T-helper 2 cell treated with Interferon-gamma antibody and Interleukin-4, amounts not matched to agents 5 μg/mL and 100 μg/mL, for 36 hours (primary cell): ENCODE data around the gene ANXA4.

Source experiments
- DNase-seq: peaks from one replicate; pipeline ENCODE4 v3.0.0; 2021; ENCODE audit warnings: low spot score
- H3K27ac Mint-ChIP-seq: one replicate; pipeline ENCODE4 v1.8.0; 2021; ENCODE audit warnings: mild to moderate bottlenecking, mixed read lengths
- H3K27me3 Mint-ChIP-seq: one replicate; pipeline ENCODE4 v1.8.0; 2021; ENCODE audit warnings: low read depth, mixed read lengths
- H3K36me3 Mint-ChIP-seq: one replicate; pipeline ENCODE4 v1.8.0; 2021; ENCODE audit warnings: low read depth, mixed read lengths
- H3K4me1 Mint-ChIP-seq: one replicate; pipeline ENCODE4 v1.8.0; 2021; ENCODE audit warnings: low read depth, mixed read lengths
- H3K4me3 Mint-ChIP-seq: one replicate; pipeline ENCODE4 v1.8.0; 2022; ENCODE audit warnings: mild to moderate bottlenecking, moderate library complexity, mixed read lengths
- H3K9me3 Mint-ChIP-seq: one replicate; pipeline ENCODE4 v1.8.0; 2021; ENCODE audit warnings: mixed read lengths

Gene ANXA4

GRCh38 chr2:69741575-69742321, at the start of gene ANXA4:
ANXA4 (plus strand) TSS chr2:69742134; CDS start chr2:69781566, 39,432 bp downstream.
- H3K27me3 Mint-ChIP-seq = peaks cover 10% of the 10 kb centered on the region
- H3K4me3 Mint-ChIP-seq = peak within 1 kb of the TSS; percentile 98
- H3K36me3 Mint-ChIP-seq = no peaks in the 10 kb centered on the region
- peaks cover 22% of the 10 kb centered on the region for H3K4me1 Mint-ChIP-seq
- H3K27ac Mint-ChIP-seq = peak within 1 kb of the TSS; percentile 94
- H3K9me3 Mint-ChIP-seq = no peaks in the 10 kb centered on the region
- DNase-seq = peak; percentile 69

- Mint-ChIP-seq H3K9me3 (no peaks in the 10 kb centered on the region), H3K4me1 (peaks cover 67% of the 10 kb centered on the region), H3K36me3 (peaks cover 4% of the 10 kb centered on the region), H3K27me3 (no peaks in the 10 kb centered on the region), H3K4me3 (no peak overlapping the region), H3K27ac (no peak overlapping the region)
- DNase-seq = no peak
Observed at GRCh38 chr2:69692424-69692823, 49.5 kb upstream of the ANXA4 start.

- Mint-ChIP-seq H3K9me3 (no peaks in the 10 kb centered on the region), H3K27ac (peak overlapping the region; percentile 91), H3K36me3 (peaks cover 4% of the 10 kb centered on the region), H3K4me1 (peaks cover 72% of the 10 kb centered on the region), H3K4me3 (peak overlapping the region; percentile 62), H3K27me3 (no peaks in the 10 kb centered on the region)
- DNase-seq = no peak
Observed at GRCh38 chr2:69693059-69693774, 48.7 kb upstream of the ANXA4 start.

- Mint-ChIP-seq H3K27ac (peak overlapping the region; percentile 91), H3K9me3 (no peaks in the 10 kb centered on the region), H3K36me3 (peaks cover 4% of the 10 kb centered on the region), H3K4me3 (peak overlapping the region; percentile 62), H3K4me1 (peaks cover 72% of the 10 kb centered on the region), H3K27me3 (no peaks in the 10 kb centered on the region)
- peak; percentile 23 for DNase-seq
Observed at GRCh38 chr2:69693775-69694450, 48.0 kb upstream of the ANXA4 start.

- no peak for DNase-seq
- Mint-ChIP-seq H3K36me3 (peaks cover 4% of the 10 kb centered on the region), H3K4me3 (peak overlapping the region; percentile 35), H3K27ac (no peak overlapping the region), H3K4me1 (peaks cover 66% of the 10 kb centered on the region), H3K9me3 (no peaks in the 10 kb centered on the region), H3K27me3 (no peaks in the 10 kb centered on the region)
Observed at GRCh38 chr2:69694894-69695849, 46.8 kb upstream of the ANXA4 start.

- Mint-ChIP-seq H3K4me1 (peaks cover 60% of the 10 kb centered on the region), H3K9me3 (no peaks in the 10 kb centered on the region), H3K27me3 (no peaks in the 10 kb centered on the region), H3K4me3 (no peak overlapping the region), H3K27ac (no peak overlapping the region), H3K36me3 (peaks cover 2% of the 10 kb centered on the region)
- DNase-seq = no peak
Observed at GRCh38 chr2:69695850-69696216, 46.1 kb upstream of the ANXA4 start.

GRCh38 chr2:69700381-69700780, 41.6 kb upstream of the ANXA4 start:
- Mint-ChIP-seq H3K4me3 (no peak overlapping the region), H3K9me3 (no peaks in the 10 kb centered on the region), H3K27me3 (no peaks in the 10 kb centered on the region), H3K4me1 (peaks cover 33% of the 10 kb centered on the region), H3K27ac (no peak overlapping the region), H3K36me3 (peaks cover 2% of the 10 kb centered on the region)
- DNase-seq = no peak

- no peak overlapping the region for H3K27ac Mint-ChIP-seq
- DNase-seq = no peak
- no peaks in the 10 kb centered on the region for H3K27me3 Mint-ChIP-seq
- H3K36me3 Mint-ChIP-seq = peaks cover under 1% of the 10 kb centered on the region
- H3K4me1 Mint-ChIP-seq = peaks cover 25% of the 10 kb centered on the region
- H3K4me3 Mint-ChIP-seq = no peak overlapping the region
- no peaks in the 10 kb centered on the region for H3K9me3 Mint-ChIP-seq
Observed at GRCh38 chr2:69701100-69701945, 40.6 kb upstream of the ANXA4 start.

- Mint-ChIP-seq H3K36me3 (no peaks in the 10 kb centered on the region), H3K27me3 (no peaks in the 10 kb centered on the region), H3K27ac (no peak overlapping the region), H3K4me3 (no peak overlapping the region), H3K4me1 (peaks cover 9% of the 10 kb centered on the region), H3K9me3 (no peaks in the 10 kb centered on the region)
- no peak for DNase-seq
Observed at GRCh38 chr2:69703189-69703588, 38.7 kb upstream of the ANXA4 start.

- no peak overlapping the region for H3K27ac Mint-ChIP-seq
- H3K27me3 Mint-ChIP-seq = no peaks in the 10 kb centered on the region
- no peak for DNase-seq
- H3K36me3 Mint-ChIP-seq = no peaks in the 10 kb centered on the region
- H3K4me1 Mint-ChIP-seq = peaks cover 4% of the 10 kb centered on the region
- no peaks in the 10 kb centered on the region for H3K9me3 Mint-ChIP-seq
- no peak overlapping the region for H3K4me3 Mint-ChIP-seq
Observed at GRCh38 chr2:69704446-69704845, 37.5 kb upstream of the ANXA4 start.

GRCh38 chr2:69709290-69709689, 32.6 kb upstream of the ANXA4 start:
- Mint-ChIP-seq H3K4me1 (peaks cover 7% of the 10 kb centered on the region), H3K27me3 (no peaks in the 10 kb centered on the region), H3K4me3 (no peak overlapping the region), H3K9me3 (no peaks in the 10 kb centered on the region), H3K27ac (no peak overlapping the region), H3K36me3 (no peaks in the 10 kb centered on the region)
- no peak for DNase-seq

- H3K27ac Mint-ChIP-seq = no peak overlapping the region
Observed at GRCh38 chr2:69711971-69712370, 30.0 kb upstream of the ANXA4 start.

GRCh38 chr2:69714024-69714423, 27.9 kb upstream of the ANXA4 start:
- H3K9me3 Mint-ChIP-seq = no peaks in the 10 kb centered on the region
- DNase-seq = no peak
- H3K36me3 Mint-ChIP-seq = no peaks in the 10 kb centered on the region
- no peak overlapping the region for H3K4me3 Mint-ChIP-seq
- no peaks in the 10 kb centered on the region for H3K27me3 Mint-ChIP-seq
- H3K27ac Mint-ChIP-seq = no peak overlapping the region
- H3K4me1 Mint-ChIP-seq = peaks cover 9% of the 10 kb centered on the region

More at GRCh38 chr2:69711971-69712370, 30.0 kb upstream of the ANXA4 start:
- no peak overlapping the region for H3K4me3 Mint-ChIP-seq
- no peak for DNase-seq
- peaks cover 12% of the 10 kb centered on the region for H3K4me1 Mint-ChIP-seq
- H3K36me3 Mint-ChIP-seq = no peaks in the 10 kb centered on the region
- H3K9me3 Mint-ChIP-seq = no peaks in the 10 kb centered on the region
- no peaks in the 10 kb centered on the region for H3K27me3 Mint-ChIP-seq
